DMS 273 treated with DMSO at 0.1 percent for 48 hours (cell line): ENCODE measurements around the gene NRXN3.

Experiments
- DNase-seq: peaks from one replicate; lab custom pipeline; 2025; lab: John Stamatoyannopoulos, UW

The NRXN3 gene

DNA sequence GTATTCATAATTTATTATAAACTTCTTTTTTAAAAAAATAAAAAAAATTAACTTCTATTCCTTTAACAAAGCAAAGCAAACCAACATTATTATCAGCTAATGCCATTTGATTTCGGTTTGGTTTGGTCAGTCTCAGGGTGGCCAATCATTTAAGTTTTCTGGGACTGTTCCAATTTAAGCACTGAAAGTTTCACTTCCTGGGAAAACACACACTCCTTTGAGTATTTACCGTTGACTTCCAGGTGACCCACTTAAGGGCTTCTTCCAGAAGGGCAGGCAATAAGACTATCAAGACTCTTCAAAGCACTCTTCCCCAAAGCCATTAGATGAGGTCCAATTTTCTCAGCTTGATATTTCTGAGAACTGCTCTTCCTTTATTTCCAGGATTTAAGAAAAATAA is 1187.1 kb downstream of the NRXN3 start:
- no peak for DNase-seq

DNA sequence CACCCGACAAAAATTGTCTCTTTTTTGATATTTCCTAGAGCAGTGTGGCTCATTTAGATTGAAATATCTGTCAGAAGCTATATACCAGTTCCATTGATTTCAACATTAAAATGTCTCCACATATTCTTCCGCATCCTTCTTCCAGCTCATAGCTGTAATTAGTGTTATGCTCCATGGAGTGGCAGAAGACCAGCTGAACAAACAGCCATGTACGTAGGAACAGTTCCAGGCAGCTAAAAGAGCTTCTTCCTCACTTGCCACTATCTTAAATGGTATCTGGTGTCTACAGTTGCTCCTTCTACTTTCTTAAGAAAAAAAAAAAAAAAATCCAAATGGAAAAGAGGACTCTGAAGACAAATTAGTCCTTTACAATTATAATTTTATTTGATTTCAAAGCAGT is 1193.1 kb downstream of the NRXN3 start:
- no peak for DNase-seq

DNA sequence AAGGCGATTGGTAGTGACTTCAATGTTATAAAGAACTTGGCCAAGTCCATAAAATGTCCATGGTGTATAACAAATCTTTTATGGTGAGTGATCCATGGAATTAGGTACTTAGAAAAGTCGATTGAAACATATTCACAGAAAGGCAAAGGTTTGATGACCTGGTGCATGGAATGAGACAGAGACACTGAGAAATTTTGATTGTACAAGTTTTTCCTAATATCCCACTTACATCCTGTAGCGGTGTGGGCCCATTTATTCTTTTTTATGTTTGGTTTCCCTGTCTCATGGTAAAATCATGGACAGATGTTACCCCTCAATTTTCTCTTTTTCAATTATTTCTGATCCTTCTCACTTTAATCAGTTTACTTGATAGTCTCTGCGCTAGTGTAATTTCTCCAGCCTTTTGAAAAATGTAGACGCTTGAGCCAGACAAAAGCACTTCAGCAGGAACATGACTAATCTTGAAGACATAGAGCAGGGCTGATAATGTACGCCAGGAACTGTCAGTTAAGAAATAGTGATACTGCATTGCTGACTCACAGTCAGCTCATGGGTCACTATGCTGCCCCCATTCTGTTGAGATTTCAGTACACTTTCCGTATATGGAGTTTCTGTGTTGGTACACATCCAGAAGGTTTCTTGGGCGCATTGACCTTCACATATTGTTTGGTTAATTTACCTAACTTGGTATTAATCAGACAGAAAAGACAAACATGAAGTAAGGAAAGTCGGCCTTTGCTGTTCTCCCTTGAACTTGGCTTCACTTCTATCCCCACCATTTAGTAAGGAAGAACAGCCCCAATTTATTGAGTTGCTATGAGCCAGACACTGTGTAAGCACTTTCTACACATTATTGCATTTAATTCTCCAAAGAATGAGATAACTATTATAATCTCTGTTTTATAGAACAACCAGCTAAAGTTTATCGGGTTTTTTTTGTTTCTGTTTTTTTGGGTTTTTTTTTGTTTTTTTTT is 1199.5 kb downstream of the NRXN3 start:
- DNase-seq = no peak

DNA sequence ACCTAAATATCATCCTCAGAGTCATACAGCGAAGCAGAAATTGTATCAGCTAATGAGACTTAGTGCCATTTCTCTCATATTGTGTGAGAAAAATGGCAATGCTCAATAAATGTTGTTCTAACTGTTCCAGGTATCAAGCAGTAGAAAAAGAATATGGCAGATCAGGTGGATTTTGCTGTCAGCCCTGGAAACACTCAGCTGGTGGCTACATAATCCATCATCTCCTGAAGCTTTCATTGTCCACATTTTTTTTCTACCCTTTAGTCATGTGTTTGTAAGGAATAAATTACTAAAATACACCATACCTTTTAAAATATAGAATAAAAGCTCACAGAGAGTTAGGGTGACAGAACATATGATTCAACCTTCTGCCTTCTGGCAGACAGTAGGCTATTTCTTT is 1200.8 kb downstream of the NRXN3 start:
- no peak for DNase-seq

DNA sequence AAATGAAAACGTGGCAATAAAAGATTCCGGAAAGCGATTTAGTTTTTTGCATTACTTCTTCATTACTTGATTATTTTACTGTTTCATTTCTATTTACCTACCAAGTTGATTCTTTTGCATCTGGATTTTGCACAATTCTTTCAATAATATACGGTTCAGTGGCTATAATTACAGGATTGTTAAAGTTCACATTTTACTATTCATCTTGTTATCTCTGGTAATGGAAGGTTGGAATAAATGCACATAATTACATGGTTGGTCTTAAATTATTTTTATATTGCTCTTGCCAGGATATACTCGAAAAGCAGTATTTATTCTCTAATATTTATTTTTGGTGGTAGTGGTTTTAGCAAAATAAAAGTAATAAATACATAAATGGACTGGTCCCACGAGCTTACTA is 1203.3 kb downstream of the NRXN3 start:
- DNase-seq = no peak

DNA sequence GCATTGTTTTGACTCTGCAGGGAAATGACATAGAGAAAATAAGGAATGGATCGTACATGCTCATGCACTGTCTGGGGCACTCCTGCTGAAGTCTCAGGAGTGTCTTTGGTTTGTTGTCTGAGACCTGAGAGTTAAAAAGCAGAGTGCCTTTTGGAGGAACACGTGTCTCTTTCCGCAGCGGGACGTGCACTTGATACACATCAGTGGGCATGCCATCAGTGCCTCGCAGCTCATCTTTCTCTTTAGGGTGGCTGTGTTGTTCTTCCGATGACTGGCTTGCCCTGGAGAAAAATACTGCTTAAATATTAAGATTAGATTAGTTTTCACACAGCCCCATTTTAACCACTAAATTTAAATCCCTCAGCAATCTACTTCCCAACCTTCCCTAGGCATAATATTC is 1205.2 kb downstream of the NRXN3 start:
- no peak for DNase-seq

DNA sequence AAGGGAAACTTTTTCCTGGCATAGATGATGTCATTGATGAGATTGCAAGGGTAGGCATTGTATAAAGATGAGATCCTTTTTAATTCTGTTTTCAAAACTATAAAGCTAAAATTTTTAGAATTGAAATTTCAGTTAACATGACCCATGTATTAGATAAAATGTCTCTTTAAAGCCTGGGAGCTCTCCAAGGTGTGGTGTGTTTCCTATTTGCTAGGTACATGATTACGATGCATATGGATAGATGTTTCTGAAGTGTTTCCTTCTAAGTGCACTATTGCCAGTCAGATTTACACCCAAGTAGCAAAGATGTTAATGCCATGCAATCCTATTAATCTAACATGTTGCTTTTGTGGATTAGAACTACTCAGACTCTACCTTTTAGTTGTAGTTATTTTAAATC is 1206.4 kb downstream of the NRXN3 start:
- DNase-seq = no peak

DNA sequence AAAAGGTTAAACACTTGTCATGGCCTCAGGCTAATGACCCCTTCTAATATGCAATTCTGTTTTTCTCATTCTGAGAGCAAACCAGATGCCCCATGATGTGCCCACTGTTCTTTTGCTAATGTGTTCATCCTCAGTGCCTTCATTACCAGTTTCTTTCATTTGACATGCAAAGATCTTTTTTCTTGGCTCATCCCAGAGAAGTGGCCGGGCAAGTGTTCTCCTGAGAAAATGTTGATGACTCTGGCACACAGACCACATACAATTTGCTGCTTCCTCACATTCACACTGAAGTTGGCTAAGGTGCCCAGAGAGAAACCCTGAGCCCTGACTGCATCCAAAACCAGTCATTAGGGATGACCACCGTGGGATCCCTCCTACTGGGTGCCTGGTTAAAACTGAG is 1207.8 kb downstream of the NRXN3 start:
- DNase-seq = no peak

DNA sequence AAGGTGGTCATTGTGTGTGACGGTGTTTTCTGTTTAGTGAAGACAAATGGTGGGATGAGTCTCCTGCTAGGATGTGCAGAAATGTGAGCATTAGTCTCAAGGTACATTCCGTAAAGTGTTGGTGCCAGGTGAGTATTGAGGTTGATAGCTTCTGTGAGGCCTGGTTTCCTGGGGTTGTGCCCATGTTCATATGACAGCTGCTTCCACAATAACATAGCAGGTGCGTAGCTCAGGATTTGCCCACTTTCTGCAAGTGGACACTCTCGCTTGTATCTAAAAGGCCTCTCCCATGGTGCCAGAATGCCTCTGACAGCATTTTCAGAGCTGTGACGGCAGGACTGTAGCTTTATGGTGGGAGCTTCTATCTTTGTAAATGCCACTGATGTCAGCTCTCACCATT is 1209.1 kb downstream of the NRXN3 start:
- DNase-seq = no peak

DNA sequence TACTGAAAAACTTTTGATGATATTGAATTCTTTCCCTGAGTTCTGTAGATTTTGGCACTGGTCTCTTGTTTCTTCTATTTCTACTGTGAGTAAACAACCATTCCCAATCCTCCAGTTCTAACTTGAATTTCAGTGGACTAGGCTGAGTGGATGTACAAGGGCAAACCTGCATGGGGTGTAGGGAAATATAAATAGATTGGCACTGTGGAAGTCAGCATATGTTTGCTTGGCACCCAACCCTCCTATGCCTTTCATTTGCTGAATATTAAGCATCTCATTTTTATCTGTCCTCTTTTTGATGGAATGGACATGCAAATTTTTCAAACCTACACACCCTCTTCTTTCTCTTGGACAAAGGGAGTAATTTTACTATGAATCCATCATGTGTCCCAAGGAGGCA is 1212.9 kb downstream of the NRXN3 start:
- no peak for DNase-seq

DNA sequence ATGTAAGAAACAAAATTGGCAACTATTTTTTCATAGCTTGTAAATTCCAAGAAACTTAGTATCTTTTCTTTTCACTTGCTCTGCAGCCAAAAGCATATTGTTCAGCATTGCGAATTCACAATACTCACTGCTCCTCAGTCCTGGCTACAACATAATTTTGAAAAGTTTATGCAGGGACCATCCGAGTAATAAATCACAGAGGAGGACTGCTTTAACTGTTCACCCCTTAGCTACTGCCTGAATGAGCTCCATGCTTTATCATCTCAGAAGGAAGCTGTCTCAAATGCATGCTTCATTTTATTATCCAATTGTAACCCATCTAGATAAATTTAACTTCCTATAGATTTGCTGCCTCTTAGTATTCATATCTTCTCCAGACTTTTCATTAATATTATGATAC is 1213.3 kb downstream of the NRXN3 start:
- DNase-seq = no peak

DNA sequence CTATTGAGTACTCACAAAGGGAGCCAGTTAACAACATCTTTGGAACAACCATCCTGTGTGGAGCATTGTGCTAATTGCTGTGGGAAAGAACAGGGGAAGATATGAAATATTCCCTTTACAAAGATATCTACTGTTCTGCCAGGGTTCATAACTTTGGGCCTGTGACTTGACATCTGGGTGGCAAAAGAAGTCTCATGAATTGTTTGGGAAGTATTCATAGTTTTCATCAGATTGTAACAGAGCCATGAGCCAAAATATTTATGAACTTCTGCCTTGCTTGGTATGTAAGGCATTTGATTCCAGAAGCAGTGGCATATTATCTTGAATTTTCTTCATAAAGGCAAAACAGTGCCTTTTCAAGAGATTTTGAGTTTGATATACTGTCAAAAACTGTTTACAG is 1224.9 kb downstream of the NRXN3 start:
- DNase-seq = no peak

DNA sequence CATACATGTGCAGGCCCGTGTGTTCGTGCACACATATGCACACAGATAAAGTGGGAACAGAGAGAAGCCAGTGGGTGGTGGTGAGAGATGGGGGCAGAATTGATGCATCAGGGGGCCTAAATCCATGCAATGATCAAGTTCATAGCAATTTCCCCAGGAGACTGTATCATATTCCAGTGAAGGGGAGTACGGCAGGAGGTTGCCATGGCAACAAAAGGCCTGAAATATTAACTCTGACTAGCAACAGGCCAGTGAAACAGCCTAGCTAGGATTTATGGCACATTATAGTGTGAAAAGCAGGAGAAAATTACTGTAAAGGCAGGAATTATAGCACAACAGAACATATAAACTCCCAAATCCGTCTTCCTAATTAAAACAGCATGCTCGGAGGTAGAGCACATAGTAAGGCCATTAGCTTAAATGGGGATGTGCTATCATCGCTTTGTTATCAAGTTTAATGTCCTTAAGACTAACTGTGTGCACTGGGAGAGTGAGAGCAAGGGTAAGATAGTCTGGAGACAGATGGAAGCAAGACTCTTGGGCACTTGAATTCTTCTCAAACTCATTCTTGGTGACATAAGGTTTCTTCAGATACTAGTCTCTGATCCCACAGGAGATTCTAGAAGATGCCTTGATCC is 1234.8 kb downstream of the NRXN3 start:
- DNase-seq = peak; percentile 17

DNA sequence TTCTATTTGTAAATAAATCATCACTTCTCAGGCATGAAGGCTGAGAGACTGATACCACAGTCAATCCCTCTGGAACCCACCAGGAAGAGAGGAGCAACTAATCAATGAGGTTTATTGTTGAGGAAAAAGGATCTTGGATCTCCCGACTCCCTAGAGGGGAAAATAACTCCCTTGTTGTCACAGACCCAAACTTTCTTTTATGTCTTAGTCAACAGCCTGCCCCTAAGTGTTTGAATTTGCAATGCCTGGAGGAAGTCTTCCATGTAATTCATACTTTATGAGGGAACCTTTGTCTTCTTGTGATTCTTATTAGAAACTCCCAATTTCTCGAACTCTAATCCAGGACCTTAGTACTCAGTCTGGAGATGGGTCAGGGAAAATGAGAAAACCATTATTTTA is 1235.3 kb downstream of the NRXN3 start:
- DNase-seq = no peak

DNA sequence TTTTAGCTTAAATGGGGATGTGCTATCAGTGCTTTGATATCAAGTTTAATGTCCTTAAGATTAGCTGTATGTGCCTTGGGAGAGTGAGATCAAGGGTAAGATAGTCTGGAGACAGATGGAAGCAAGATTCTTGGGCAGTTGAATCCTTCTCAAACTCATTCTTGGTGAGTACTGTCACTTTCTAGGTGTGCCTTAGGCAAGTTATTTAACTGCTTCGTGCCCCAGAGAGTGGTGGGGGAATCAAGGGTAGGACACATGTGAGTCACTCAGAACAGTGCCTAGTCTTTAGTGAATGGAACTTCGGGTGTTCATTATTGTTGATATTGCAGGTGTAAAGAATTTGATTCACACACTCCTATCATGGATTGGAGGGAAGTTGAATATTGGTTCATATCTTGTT is 1237.4 kb downstream of the NRXN3 start:
- no peak for DNase-seq

DNA sequence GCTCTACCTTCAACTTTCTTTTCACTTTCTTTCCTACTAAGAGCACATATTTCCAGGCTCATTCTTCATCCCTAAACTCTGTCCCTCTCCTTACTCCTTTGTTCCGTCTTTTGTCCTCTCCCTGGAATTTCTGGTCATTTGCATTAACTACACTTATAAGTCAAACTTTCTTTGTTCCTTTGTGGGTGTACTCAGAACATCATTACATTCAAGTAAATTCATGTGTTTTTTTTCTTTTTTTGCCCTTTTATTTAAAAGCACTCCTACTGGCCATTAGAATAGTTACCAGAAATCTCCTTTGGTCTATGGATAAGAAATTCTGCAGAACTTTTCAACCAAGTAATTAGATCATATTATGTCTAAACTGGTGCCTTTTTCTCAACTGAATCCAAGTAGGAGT is 1238.5 kb downstream of the NRXN3 start:
- no peak for DNase-seq

DNA sequence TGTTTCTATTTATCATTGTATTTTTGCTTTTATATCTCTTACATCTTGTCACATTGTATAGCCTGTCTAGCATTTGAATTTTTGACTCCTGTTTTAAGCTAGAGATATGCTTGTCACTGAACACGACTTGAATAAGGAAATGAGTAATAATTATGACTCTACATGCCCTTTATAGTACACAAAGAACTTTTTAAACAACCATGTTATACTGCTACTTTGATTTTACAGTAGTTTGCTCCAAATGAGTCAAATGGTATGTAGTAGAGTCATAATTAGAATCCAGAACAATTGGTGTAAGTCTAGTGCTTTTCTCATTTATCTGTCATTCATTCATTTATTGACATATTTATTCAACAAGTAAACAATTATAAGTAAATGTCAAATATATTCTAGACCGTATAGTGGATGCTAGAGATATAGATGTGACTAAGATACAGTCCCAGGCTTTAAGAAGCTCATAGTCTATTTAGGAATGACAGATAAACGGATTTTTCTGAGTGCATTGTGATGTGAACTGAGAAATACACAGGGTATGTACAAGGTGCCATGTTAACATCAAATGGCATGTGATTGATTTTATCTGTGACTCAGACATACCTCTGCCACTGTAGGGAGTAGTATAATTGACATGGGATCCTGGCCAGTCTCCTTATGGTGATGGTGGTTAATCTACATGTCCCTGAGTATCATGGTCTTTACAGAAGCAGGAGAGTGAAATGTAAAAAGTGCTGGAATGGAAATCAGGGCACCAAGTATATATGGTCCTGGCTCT is 1241.4 kb downstream of the NRXN3 start:
- DNase-seq = no peak

DNA sequence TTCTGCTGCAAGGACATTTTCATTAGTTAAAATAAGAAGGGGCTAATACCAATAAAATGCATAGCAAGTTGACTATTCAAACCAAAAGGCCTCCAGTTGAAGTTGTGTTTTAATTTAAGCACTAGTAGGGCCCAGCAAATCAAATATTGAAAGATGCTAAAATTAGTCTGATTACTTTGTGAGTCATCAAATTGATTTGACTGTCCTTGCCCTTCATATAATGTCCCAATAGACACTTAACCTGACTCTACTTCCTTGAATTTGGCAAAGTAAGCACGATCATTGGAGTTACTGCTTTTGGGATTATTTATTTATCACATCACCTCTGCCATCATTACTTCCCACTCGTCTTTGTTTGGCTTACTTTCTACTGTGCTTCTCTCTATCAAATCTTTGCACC is 1242.6 kb downstream of the NRXN3 start:
- DNase-seq = no peak

DNA sequence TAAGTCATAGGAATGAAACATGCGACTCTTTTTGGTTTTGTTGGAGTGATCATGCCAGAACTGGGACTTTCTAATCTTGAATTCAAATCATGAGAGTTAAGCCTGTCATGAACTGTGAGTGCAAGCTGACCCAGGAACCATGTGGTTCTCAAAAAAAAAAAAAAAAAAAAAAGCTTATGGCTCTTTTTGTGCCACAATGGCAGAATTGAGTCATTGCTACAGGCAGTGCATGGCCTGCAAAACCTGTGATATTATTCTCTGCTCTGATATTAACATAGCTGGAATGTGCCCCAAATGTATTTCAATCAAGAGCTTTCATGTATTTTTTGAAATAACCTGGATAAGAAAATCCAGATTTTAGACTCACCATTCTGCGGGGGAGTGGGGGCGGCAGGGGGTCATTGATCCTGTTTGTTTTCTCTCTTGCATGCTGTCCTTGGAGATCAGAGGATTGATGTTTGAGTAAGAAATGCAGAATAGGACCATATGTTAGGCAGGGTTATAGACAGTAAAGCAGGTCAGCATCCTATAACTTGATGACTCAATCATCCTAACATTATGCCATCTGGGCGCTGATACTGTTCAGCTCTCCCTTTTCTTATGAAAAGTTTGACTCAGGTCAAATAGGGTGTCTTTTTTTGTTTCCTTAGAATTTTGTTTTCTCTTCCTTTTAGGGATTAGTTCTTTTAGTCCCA is 1243.7 kb downstream of the NRXN3 start:
- peak; percentile 78 for DNase-seq

DNA sequence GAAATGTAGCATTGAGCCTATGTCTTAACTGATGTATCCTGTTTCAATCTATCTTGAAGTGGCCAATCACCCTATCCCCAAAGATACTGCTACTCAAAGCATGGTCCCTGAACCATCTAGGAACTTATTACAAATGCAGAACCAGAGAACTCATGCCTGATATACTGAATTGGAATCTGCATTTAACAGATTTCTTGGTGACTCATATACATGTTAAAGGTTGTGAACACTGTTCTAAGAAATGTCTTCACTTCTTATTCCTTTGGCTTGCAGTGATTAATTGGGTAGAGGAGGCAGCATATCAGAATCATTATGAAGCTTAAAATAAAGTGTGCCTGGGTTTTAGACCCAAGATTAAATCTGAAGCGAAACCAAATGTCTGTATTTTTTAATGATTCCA is 1245.6 kb downstream of the NRXN3 start:
- no peak for DNase-seq

DNA sequence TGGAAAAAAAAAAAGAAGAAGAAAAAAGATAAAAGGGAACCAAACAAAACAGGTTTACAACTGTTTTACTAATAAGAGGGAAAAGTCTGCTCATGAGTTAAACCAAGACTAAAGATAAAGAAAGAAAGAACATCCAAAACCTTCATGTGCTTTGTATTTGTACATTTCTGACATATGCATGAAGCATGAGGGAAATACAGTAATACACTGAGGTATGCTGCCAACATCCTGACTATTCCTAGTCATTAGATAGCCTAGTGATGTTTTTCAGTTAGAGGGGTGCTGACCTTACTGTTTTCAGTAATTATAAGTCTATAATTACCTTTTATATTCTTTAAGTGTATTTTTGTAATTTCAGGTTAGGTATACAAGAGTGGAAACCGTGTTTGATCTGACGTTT is 1247.8 kb downstream of the NRXN3 start:
- no peak for DNase-seq
